CD14-positive monocyte (primary cell): Measurements from ENCODE around the gene PANX3. TPM values are rescaled to one million over a fixed set of nuclear protein-coding genes. Genes with fewer than 3 reads are reported as not detected.

ENCODE experiments used
- DNase-seq, 3 donors: peaks; one replicate each; pipeline ENCODE4 v3.0.0-alpha.2; 2011 to 2022
- H2AFZ ChIP-seq: 2 replicates; pipeline ENCODE4 v1.6.0; 2012; ENCODE audit warnings: mild to moderate bottlenecking, low read depth, low read length, inconsistent platforms; ENCODE audit not compliant: insufficient read depth, poor library complexity, severe bottlenecking
- H3K27ac ChIP-seq, 2 donors: 1 replicate in 1 of 2; 2 replicates in 1 of 2; pipeline ENCODE4 v1.5.1; 2012 to 2013; ENCODE audit warnings: low read length in 2 of 2, control low read depth in 1 of 2, inconsistent platforms in 1 of 2, low read depth in 1 of 2, mild to moderate bottlenecking in 1 of 2
- H3K27me3 ChIP-seq, 2 donors: one replicate each; pipeline versions ENCODE4 v1.6.0 to v1.6.1; 2011 to 2013; ENCODE audit warnings: low read length in 2 of 2; ENCODE audit not compliant: control insufficient read depth in 2 of 2, insufficient read depth in 2 of 2
- H3K36me3 ChIP-seq, 2 donors: replicated peaks in 1 of 2; 1 replicate in 1 of 2; 2 replicates in 1 of 2; pipeline versions ENCODE4 v1.5.1 to v1.6.1; 2012 to 2013; ENCODE audit warnings: low read length in 2 of 2, control low read depth in 1 of 2, inconsistent platforms in 1 of 2, mild to moderate bottlenecking in 1 of 2; ENCODE audit not compliant: insufficient read depth in 2 of 2, control insufficient read depth in 1 of 2
- H3K4me1 ChIP-seq, 2 donors: 1 replicate in 1 of 2; 2 replicates in 1 of 2; pipeline versions ENCODE4 v1.5.1 to v1.6.1; 2012 to 2013; ENCODE audit warnings: low read length in 2 of 2, control low read depth in 1 of 2, inconsistent platforms in 1 of 2, mild to moderate bottlenecking in 1 of 2, moderate library complexity in 1 of 2; ENCODE audit not compliant: insufficient read depth in 2 of 2, control insufficient read depth in 1 of 2
- H3K4me2 ChIP-seq: replicated peaks from 2 replicates; pipeline ENCODE3; 2012; ENCODE audit warnings: low read length, moderate library complexity, mild to moderate bottlenecking; ENCODE audit not compliant: poor library complexity, severe bottlenecking; ENCODE audit errors: extremely low read depth
- H3K4me3 ChIP-seq, 3 experiments: fragments of 200-600 bp in 1 of 3; sonication (generic) in 1 of 3; replicated peaks in 1 of 3; 1 replicate in 2 of 3; 2 replicates in 1 of 3; pipeline ENCODE4 v1.5.1; 2011 to 2013; ENCODE audit warnings: low read length in 3 of 3, mild to moderate bottlenecking in 3 of 3, control low read depth in 2 of 3, low read depth in 2 of 3, inconsistent platforms in 1 of 3, moderate library complexity in 1 of 3
- H3K79me2 ChIP-seq: 2 replicates; pipeline ENCODE4 v1.6.0; 2012; ENCODE audit warnings: mild to moderate bottlenecking, control low read depth, inconsistent platforms, low read length, moderate library complexity; ENCODE audit not compliant: insufficient read depth
- H3K9ac ChIP-seq: 2 replicates; pipeline ENCODE4 v1.6.0; 2017; ENCODE audit warnings: low read length, mild to moderate bottlenecking; ENCODE audit not compliant: insufficient read depth, poor library complexity, severe bottlenecking
- H3K9me3 ChIP-seq, 2 donors: replicated peaks in 1 of 2; 1 replicate in 1 of 2; 2 replicates in 1 of 2; pipeline versions ENCODE4 v1.5.1 to v1.6.1; 2012 to 2013; ENCODE audit warnings: low read length in 2 of 2, control low read depth in 1 of 2; ENCODE audit not compliant: control insufficient read depth in 1 of 2, insufficient read depth in 1 of 2
- H4K20me1 ChIP-seq: 2 replicates; pipeline ENCODE4 v1.6.0; 2012; ENCODE audit warnings: mild to moderate bottlenecking, low read length, control low read depth, moderate library complexity; ENCODE audit not compliant: insufficient read depth
- H3K27ac Mint-ChIP-seq, 7 donors: one replicate each; pipeline ENCODE4 v1.8.0; 2020; ENCODE audit warnings: mild to moderate bottlenecking in 7 of 7, mixed read lengths in 7 of 7, moderate library complexity in 6 of 7, inconsistent platforms in 2 of 7
- H3K27me3 Mint-ChIP-seq, 3 donors: one replicate each; pipeline ENCODE4 v1.8.0; 2021 to 2022; ENCODE audit warnings: low read depth in 3 of 3, mild to moderate bottlenecking in 3 of 3, mixed read lengths in 3 of 3, moderate library complexity in 3 of 3, inconsistent platforms in 1 of 3
- H3K36me3 Mint-ChIP-seq, 2 donors: one replicate each; pipeline ENCODE4 v1.8.0; 2020; ENCODE audit warnings: mixed read lengths in 2 of 2, inconsistent platforms in 1 of 2, mild to moderate bottlenecking in 1 of 2
- H3K4me1 Mint-ChIP-seq: one replicate; pipeline ENCODE4 v1.8.0; 2020; ENCODE audit warnings: mild to moderate bottlenecking, mixed read lengths
- H3K4me3 Mint-ChIP-seq, 2 donors: one replicate each; pipeline ENCODE4 v1.8.0; 2020; ENCODE audit warnings: mild to moderate bottlenecking in 2 of 2, mixed read lengths in 2 of 2, moderate library complexity in 1 of 2
- H3K9me3 Mint-ChIP-seq, 7 donors: one replicate each; pipeline ENCODE4 v1.8.0; 2020 to 2022; ENCODE audit warnings: mixed read lengths in 7 of 7, mild to moderate bottlenecking in 6 of 7, moderate library complexity in 6 of 7, inconsistent platforms in 2 of 7
- WGBS: methylation state at CpG from one replicate; pipeline ENCODE4 v1.1.5; 2013; ENCODE audit warnings: missing lambda C conversion rate; ENCODE audit not compliant: insufficient coverage; 5-methylcytosine and 5-hydroxymethylcytosine counted together
- intact Hi-C, 2 donors: fragments of 100-400 bp; cut with micrococcal nuclease; formaldehyde crosslinking; loops; one replicate each; pipeline versions ENCODE4 v1.15.0 to v1.15.1; 2023
- polyA plus RNA-seq, 3 donors: library from polyadenylated mRNA; depleted of rRNA in 1 of 3; unstranded in 2 of 3; stranded (reverse) in 1 of 3; fragments of 300-500 nt in 2 of 3; fragments of >200 nt in 1 of 3; fragmentation: Illumina TruSeq in 2 of 3; gene quantifications; 1 replicate in 2 of 3; 2 replicates in 1 of 3; pipeline ENCODE4 v1.2.3, GENCODE V29; 2012 to 2021
- TF ChIP-seq, protein P1 (sequence below): fragments of 200-600 bp; IDR thresholded peaks from one replicate; pipeline ENCODE4 v1.8.0; 2022; ENCODE audit warnings: antibody characterized with exemption, mild to moderate bottlenecking

The PANX3 gene
- polyA plus RNA-seq, 3 donors, result not detected

DNA sequence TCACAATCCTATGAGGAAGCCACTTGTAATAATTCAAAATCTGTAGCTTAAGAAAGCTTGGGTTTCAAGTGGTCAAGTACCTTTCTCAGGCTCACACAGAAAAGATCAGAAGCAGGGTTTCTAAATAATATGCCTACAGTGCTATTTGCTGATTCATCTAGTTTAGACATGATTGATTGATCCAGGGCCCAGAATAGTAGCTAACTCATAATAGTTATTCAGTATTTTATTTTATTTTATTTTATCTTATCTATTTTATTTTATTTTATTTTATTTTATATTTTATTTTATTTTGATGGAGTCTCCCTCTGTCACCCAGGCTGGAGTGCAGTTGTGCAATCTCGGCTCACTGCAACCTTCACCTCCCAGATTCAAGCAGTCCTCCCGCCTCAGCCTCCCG, 15.9 kb upstream of the PANX3 start:
- WGBS, result 100% methylated on average over 1 of the region's 3 CpGs
- H3K9me3 Mint-ChIP-seq, result no peaks in the 10 kb centered on the region
- intact Hi-C loops, result no loop called here

DNA sequence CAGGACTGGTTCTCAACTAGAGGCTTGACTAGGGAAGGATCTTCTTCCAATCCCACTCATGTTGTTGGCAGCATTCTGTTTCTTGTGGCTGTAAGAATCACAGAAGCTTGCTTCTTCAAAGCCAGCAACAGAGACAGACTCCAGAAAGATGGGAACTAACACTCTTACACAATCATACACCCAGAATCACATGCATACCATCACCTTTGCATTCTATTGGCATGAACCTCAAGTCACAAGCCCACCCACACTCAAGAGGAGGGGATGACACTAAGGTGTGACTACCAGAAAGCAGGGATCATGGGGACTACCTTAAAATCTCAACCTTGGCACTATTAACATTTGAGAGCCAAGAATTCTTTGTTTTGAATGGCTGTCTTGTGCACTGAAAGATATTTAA, 13.6 kb upstream of the PANX3 start:
- no peak overlapping the region for H3K4me2 ChIP-seq
- DNase-seq, result no peak
- peaks cover 0 to 12% (median 4%) of the 10 kb centered on the region in 3 donors for H3K27me3 Mint-ChIP-seq
- TF ChIP-seq, protein P1, sequence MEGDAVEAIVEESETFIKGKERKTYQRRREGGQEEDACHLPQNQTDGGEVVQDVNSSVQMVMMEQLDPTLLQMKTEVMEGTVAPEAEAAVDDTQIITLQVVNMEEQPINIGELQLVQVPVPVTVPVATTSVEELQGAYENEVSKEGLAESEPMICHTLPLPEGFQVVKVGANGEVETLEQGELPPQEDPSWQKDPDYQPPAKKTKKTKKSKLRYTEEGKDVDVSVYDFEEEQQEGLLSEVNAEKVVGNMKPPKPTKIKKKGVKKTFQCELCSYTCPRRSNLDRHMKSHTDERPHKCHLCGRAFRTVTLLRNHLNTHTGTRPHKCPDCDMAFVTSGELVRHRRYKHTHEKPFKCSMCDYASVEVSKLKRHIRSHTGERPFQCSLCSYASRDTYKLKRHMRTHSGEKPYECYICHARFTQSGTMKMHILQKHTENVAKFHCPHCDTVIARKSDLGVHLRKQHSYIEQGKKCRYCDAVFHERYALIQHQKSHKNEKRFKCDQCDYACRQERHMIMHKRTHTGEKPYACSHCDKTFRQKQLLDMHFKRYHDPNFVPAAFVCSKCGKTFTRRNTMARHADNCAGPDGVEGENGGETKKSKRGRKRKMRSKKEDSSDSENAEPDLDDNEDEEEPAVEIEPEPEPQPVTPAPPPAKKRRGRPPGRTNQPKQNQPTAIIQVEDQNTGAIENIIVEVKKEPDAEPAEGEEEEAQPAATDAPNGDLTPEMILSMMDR, result no peak
- H3K9ac ChIP-seq, result no peak overlapping the region
- H3K9me3 ChIP-seq, result no peaks in the 10 kb centered on the region
- no peak overlapping the region for H3K27ac Mint-ChIP-seq
- no peaks in the 10 kb centered on the region for H3K79me2 ChIP-seq
- H3K9me3 Mint-ChIP-seq, result no peaks in the 10 kb centered on the region
- intact Hi-C loops, result no loop called here
- peaks cover 0 to 2% of the 10 kb centered on the region in 2 donors for H3K27me3 ChIP-seq
- no peak overlapping the region for H3K4me3 Mint-ChIP-seq
- no peaks in the 10 kb centered on the region for H4K20me1 ChIP-seq
- H2AFZ ChIP-seq, result no peak overlapping the region
- no peaks in the 10 kb centered on the region for H3K4me1 Mint-ChIP-seq
- no peaks in the 10 kb centered on the region for H3K36me3 Mint-ChIP-seq
- no peaks in the 10 kb centered on the region for H3K36me3 ChIP-seq
- no peaks in the 10 kb centered on the region for H3K4me1 ChIP-seq
- H3K4me3 ChIP-seq, result no peak overlapping the region
- no peak overlapping the region for H3K27ac ChIP-seq

More for the DNA sequence above, 15.9 kb upstream of the PANX3 start:
- Histone ChIP-seq H3K9ac (no peak overlapping the region), H3K4me3 (no peak overlapping the region), H3K4me1 (no peaks in the 10 kb centered on the region), H3K27me3 (peaks cover 0 to 2% of the 10 kb centered on the region in 2 donors), H2AFZ (no peak overlapping the region), H3K27ac (no peak overlapping the region), H3K9me3 (no peaks in the 10 kb centered on the region), H4K20me1 (no peaks in the 10 kb centered on the region), H3K79me2 (no peaks in the 10 kb centered on the region), H3K36me3 (no peaks in the 10 kb centered on the region), H3K4me2 (no peak overlapping the region)
- no peaks in the 10 kb centered on the region for H3K36me3 Mint-ChIP-seq
- peaks cover 2 to 16% (median 3%) of the 10 kb centered on the region in 3 donors for H3K27me3 Mint-ChIP-seq
- DNase-seq, result no peak
- no peak overlapping the region for H3K27ac Mint-ChIP-seq
- H3K4me3 Mint-ChIP-seq, result no peak overlapping the region
- TF ChIP-seq, protein P1, result no peak
- no peaks in the 10 kb centered on the region for H3K4me1 Mint-ChIP-seq
